ENCODE measurements around the gene CAPN13. TPM values are rescaled to one million over a fixed set of nuclear protein-coding genes. Genes with fewer than 3 reads are reported as not detected.

Gene CAPN13
- polyA plus RNA-seq, 12 donors = 0.11 to 0.34 (median 0.26) TPM; not detected in 9

DNA sequence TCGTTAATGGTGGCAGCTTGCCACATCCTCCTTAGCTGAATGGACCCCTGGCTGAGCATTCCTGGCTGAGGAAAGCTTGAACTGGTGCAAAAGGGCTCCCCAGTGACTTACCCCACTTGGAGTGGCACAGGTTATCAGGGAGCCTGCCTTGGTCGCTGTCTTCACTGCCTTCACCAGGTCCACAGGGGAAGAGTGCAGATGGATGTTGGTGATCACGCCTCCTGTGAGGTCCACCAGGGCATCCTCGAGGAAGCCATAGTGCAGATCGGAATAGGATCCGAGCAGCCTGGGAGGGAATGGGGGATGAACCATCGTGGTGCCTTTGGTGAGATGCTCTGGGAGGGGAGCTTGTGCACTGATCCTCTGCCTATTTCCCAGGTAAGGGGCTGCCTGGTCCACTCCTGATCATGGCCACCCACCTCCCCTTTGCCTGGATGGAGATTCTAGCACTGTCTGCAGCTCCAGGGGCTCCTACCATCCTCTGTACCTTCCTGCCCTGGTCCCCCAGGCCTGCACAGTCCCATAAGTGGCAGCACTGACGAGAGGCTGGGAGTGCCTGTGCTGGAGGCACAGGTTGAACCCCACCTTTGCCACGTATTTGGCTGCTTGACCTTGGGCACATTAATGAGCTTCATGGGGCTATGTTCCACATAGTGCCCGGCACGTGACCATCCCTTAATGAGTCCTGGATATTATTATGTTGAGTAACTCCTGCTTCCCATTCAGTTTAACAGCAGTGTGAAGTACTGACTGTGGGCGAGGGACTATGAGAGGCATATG lies 43.0 kb downstream of the CAPN13 start:
- DNase-seq = no peak

DNA sequence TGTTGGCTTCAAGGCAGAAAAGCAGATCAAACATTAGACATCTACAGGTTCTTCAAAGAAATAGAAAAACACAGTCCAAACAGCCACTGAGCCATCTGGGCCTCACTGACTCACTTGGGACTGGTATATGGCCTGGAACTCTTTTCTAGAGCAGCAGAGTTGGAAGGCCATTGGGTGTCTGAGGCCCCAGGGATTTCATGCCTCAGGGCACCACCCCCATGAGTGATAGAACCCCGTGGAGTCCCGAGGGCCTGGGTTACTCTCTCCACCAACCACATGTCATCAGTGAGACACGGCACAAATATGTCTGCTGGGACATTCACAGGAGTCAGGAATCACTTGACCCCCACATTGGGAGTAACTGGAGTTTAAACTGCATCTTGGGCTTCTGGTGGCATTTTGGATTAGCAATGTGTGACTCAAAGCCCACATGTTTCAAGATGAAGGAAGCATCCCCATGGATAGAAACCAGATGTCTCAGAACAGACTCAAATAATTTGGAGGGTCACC lies 44.0 kb downstream of the CAPN13 start:
- DNase-seq = no peak

DNA sequence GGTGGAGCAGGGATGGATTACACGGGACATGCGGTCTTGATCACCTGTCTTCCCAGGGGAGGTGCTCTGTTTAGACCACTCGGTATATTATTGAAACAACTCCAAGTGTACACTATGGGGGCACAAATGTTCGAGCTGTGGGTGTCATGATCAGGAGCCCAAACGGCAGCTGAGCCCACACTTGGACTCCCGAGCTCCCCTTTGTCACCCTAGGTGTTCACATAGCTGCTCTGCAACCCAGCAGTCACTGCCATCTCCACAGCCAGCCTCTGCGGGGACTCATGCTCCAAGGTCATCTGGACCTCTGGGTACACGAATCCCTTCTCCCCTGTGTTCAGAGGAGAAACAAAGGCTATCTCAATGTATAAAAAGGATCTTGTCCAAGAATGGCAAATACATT lies 46.0 kb downstream of the CAPN13 start:
- DNase-seq = no peak

DNA sequence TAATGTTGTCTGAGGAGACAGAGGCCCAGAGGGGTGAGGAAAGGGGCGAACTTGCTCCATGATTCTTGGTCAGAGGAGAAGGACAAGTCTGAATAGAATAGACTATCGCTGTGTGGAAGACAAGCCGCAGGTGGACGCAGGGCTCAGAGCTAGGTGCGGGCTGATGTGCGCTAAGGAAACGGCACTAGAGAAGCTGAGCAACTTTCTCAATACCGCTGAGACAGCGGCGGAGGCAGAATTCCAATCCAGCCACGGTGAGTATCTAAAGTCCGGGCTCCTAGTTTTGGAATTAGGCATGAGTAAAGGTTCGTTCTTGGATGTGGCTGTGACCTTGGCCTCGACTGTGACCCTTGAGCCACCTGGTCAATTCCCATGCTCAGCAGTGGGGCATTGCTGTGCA lies 47.8 kb downstream of the CAPN13 start:
- DNase-seq = no peak

DNA sequence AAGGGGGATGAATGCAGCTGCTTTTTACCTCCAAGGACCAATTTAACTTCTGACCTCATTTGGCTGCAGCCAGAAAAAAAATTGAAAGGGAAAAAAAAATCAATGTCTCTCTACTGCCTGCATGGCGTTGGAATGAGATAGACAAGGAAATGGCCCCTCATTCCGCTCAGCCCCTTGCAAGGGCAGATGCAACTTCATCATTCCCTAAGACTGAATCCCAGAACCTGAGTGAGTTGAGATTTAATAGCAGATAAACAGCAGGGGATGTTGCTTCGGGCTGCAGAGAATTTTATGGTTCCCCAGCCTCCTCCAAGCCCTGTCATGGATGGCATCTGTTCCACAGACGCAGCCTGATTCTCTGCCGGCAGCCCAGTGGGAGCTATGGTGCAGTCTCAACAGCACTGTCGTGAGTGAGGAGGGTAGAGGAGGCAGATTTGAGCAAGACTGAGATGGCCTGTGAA lies 49.0 kb downstream of the CAPN13 start:
- peak; percentile 20 for DNase-seq

DNA sequence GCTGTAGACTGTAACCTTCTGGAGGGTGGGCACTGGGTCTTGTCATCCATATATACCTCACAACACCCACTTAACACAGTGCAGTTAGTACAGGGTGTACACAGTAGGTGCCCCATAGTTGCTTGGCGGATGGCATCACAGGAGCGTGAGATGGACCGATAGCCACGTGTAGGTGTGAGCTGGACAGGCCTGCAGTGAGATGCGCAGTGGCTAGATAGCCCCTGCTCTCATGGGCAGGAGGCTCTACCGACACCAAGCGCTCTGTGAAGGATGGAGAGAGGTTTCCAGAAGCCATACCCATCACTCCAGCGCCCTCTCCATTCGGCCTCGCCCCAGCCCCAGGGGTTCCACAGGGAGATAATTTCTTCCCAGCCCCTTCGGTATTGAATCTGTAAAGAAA lies 49.5 kb downstream of the CAPN13 start:
- DNase-seq = no peak

DNA sequence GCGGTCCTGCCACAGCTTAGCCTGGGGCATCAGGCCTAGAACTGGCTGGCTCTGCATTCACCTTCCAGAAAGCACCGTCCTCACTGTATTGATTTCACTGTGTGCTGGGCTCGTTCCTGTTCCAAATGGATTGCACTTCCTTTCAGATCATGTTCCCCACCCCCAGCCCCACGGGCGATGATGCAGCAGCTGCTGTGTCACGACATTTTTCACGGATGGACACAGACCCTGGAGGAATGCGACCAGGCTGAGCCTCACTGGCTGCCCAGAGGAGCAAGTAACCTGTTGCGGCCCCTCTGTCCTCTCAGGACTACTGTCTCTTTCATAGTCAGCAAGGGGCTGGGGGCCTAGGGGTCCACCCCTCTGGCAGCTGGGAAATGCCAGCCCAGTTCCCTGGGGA lies 50.3 kb downstream of the CAPN13 start:
- DNase-seq = no peak

DNA sequence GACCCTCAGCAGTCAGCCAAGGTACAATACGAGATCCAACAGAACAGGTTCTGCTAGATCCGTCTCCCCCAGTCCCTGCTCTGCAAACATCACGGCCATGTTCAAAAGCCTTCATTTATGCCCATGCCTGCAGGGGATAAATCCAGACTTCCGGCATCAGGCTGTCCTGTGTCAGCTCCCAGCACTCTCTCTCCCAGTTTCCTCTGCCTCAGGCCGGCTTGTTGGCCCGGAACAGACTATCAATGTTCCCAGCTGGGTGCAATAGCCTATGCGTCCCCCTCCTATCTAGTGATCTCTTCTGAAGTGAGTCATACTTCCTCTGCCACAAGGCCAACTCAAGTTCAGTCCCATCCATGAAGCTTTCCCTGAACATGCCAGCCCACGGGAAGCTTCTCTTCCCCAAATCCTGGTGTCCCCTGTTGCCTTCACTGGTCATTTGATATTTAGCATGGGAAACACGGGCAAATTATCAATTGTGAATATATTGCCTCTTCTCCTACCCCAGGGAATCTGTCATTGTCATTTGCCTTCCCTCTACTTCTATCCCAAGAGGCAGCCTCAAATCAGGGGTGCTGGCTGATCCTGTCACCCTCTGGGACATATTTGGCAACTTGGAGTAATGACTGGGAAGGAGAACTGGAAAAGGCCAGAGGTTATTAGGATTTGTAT lies 51.1 kb downstream of the CAPN13 start:
- no peak for DNase-seq

DNA sequence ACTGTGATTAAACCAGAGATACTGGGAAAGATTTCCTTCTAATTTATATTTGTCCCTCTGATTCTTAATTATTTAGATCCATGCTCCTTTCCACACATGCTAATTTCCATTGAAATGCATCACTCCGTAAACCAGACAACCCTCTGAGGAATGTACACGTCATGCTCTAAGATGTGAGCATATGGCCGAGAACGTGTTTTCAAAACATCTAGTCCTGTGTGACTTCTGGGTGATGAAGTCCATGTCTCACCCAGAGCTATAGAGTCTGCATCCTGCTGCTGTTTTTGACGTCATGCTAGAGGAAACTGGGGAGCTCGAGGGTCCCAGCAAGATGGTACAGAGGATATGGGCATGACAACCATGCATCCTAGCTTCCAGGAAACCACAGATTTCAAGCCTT lies 53.6 kb downstream of the CAPN13 start:
- DNase-seq = no peak

DNA sequence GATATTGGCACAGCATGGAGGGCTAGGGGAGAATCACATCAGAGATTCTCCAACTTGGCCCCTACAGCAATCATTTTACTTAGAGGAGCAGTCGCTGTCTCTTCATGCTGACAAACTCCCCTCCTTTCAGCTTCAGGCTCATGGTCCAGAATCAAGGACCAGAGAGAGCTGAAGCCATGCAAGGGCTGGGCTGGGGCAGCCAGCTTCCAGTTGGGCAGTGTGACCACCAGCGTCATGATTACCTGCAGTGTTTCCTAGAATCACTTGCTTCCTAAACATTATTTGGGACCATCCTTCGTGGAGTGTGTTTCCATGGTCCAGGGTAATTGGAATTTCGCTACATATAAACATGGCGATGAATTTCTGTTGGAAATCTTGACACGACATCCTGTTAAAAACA lies 54.4 kb downstream of the CAPN13 start:
- DNase-seq = no peak

DNA sequence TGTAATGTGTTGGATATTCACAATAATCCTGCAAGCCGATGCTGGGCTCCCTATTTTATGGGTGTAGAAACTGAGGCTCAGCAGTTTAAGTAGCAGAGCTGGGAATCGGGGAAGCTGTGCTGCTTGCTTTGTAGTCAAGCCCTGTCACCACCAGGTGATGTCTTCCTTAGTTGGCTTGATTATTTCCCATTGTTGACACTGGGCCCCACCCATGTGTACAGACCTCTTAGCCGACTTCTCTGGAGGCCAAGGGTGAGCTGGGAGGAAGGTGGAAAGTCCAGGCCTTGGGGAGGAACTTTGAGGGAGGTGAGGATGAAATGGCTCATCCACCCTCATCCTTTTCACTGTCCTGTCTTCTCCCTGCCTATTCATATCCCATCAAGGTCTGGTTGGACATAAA lies 60.0 kb downstream of the CAPN13 start:
- DNase-seq = no peak

DNA sequence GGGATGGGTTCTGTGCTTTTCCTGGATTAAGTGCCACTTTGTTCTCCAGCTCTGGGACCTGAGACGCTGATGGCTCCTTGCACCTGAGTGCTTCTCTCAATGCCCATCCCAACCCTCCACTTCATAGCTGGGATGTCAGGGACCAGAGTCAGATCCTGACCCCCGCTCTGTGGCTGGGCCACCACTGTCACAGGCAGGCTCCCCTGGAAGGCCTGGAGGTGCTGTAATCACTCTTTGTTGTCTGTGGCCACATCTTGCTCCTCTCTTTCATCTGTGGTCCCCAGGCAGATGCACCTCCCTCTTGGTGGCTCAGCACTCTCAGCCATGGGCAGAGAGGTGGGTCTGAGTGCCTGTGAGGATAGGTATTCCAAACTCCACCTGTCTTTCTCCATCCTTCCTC lies 62.4 kb downstream of the CAPN13 start:
- DNase-seq = no peak

DNA sequence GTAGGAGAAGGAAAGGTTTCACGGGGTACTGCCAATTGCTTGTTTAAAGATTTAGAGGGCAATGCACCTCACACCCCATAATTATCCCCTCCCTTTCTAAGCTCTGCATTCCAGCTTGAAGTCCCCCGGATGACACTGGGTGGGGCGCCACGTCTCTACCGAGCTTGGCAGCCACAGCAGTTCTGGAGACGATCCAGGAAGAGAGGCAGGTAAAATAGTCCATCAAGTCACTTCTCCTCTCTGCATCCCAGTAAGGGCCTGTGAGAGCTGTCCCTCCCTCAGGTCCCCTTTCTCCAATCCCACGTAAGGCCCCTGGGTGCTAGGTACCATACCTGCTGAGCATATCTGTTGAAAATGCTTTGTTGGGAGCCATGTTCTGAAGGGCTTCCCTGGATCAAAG lies 65.7 kb downstream of the CAPN13 start:
- no peak for DNase-seq

DNA sequence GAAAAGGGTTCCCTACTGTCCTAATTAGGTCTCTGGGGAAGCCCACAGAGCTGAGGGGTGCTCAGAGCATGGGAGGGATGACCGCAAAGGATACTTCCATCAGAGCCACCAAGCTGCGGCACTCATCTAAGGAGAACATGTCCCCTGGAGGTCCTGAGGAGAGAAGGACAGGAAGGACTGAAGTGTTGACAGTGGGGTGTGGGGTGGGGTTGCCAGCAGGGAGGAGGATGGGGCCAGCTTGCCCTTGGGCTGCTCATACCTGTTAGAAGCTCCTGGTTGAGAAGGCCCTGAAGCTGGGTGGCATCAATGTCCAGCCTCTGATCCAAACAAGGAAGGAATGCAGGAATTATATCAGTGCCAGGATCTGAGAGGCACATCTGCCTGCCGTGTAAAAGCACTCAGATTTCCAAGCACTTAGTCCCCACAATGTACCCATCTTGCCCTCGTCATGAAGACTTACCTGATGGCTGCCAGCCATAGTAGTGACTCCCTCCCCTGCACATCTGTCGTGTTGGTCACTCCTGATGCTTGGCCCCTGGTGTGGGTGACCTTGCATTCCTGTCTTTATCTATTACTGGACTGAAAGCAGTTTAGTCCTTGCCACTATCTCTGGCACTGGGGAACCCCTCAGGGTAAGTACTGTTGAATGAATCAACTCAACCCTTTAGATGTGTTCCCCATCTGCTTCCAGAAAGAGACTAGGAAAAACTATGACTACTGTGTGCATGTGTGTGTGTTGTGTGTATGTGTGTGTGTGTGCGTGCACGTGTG lies 68.9 kb downstream of the CAPN13 start:
- DNase-seq = no peak

DNA sequence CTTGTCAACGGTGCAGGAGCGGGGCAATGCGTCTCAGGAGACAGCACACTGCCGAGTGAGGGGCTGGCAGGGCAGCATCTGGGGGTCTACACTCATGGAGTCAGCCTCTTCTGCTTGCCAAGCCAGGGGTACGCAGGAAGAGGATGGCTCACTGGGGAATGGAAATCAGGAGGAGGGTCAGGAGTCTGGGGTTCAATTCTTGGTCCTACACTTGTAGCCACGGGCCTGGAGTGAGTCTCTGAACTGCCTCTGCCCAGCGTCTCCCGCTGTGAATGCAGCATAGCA lies 70.0 kb downstream of the CAPN13 start:
- DNase-seq = no peak

DNA sequence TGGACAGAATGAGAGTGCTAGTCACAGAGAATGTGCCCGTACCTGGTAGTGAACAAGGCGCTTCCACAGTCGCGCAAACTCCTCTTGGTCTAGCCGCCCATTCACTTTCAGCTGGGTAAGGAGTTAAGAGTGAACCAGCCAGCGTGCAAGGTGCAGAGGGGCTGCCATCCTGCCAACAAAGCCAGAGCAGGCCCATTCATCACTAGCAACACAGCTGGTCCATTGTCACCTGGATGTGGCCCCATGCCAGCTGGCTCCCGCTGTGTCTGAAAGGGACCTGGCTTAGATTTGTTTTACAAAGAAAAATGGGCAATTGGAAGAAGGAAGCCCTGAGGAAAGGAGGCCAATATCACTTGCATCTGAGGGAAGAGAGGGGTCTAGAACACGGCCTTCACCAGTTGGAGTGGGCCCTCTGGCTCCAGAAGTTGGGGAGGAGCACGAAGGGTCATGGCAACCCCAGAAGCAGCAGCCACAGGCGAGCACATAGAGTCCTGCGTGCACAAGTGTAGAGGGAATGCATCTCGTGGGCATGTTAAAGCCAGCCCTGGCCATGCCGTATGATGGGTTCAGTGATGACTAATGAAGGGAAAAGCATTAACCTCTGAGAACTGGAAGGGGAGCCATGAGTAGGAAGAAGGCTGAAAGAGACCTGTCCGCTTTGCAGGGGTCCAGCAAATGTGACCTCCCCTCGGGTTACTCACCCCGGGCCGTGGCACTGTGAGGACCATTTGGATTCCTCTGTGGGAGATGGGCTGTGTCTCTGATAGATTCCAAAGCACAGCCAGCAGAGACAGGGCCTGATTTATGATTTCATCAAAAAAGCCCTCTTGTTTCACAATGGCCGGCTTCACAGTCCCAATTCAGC lies 70.6 kb downstream of the CAPN13 start:
- no peak for DNase-seq

DNA sequence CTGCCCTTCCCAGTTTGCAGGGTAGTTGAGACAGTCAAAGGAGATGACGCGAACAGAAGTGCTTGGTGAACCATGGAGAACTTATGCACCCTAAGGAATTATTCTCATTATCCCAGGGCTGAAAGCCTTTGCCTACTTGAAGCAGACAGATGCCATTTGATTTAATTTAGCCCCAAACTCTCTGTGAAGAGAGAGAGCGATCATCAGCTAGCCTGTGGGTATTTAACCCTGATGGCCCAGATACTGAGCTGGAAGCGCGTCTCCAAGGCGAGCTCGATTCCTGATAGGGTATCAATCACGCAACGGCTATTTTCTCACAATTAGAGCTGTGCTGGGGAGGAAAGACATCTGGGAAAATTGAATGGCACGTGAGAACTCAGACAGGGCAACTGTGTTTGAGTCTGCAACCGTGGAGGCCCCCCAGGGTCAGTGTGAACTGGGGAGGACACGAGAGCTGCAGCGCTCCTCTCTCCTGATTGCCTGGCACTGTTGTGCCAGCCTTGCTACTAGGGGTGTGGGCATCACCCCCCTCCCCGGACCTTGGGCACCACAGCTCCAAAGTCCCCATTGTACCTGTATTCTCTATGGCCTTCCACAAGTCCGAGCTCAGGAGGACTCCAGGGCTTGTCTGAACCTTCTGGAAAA lies 73.2 kb downstream of the CAPN13 start:
- DNase-seq = no peak

DNA sequence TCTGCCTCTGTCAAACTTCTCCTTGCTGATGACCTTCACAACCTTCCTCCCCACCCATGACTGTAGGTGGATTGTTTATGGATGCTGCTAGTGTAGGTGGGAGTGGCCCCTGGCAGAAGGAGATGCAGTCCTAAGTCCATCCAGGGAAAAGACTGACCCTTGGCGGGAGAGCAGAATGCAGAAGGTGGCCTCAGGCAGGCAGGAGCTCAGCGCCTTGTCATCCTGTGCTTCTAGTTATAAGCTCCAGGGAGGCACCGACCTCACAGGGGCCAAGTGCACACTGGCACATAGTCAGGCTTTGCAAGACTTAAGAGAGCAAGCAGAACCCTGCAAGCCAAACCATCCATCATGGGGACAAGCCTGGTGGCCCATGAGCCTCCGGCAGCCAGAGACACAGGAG lies 74.4 kb downstream of the CAPN13 start:
- DNase-seq = no peak

DNA sequence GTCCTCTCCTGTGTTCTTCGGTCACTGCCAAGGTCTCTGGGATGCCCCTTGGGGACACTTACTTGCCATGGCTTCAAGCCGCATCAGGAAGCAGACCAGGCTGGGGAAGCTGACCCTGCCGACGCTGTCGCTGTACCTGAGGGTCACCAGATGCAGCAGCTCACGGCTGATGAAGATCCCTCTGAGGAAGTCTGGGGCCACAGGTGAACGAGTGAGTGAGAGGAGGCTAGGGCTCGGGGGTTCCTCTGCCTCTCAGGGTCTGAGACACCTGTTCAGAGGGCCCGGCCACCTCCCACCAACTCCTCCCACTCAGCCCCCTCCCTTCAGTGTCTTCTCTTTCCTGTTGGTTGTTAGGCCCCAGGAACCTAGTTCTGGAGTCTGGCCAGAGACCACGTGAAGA lies 74.9 kb downstream of the CAPN13 start:
- no peak for DNase-seq

DNA sequence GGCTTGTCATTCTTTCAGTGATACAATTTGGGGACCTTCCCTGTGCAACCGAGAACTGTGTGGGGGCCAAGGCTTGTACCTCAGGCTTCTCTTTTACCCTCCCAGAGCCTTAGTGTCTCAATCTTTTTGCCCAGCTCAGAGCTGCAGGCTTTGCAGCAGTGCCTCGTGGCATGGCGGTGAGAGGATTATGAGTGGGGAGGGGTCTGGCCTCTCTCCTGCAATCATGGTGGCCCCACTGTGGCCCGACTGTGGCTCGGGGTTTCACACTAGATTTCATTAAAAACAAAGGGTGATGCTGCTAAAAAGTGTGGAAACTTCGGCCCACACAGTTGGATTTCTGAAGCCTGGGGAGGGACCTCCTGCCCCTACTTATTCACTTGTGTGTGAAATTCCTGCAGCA lies 75.5 kb downstream of the CAPN13 start:
- no peak for DNase-seq
